ENCODE measurements around the gene CDKAL1.
A peak's percentile ranks its signal among the peaks of the same experiment; 100 is the strongest.

The CDKAL1 gene

GRCh38 chr6:21158149-21158548, 623.9 kb downstream of the CDKAL1 start:
- no peak for DNase-seq

GRCh38 chr6:21158873-21159272, 624.6 kb downstream of the CDKAL1 start:
- DNase-seq = no peak

GRCh38 chr6:21159465-21159864, 625.2 kb downstream of the CDKAL1 start:
- DNase-seq = no peak

GRCh38 chr6:21161707-21162106, 627.5 kb downstream of the CDKAL1 start:
- no peak for DNase-seq

GRCh38 chr6:21163110-21163837, 629.0 kb downstream of the CDKAL1 start:
- DNase-seq = no peak

GRCh38 chr6:21163838-21164180, 629.6 kb downstream of the CDKAL1 start:
- no peak for DNase-seq

GRCh38 chr6:21164768-21165326, 630.6 kb downstream of the CDKAL1 start:
- no peak for DNase-seq

- no peak for DNase-seq
Measured at GRCh38 chr6:21166754-21167153, 632.5 kb downstream of the CDKAL1 start.

- DNase-seq = no peak
Measured at GRCh38 chr6:21167790-21168189, 633.5 kb downstream of the CDKAL1 start.

GRCh38 chr6:21171801-21172200, 637.5 kb downstream of the CDKAL1 start:
- no peak for DNase-seq

GRCh38 chr6:21173031-21173430, 638.8 kb downstream of the CDKAL1 start:
- no peak for DNase-seq

GRCh38 chr6:21173678-21174077, 639.4 kb downstream of the CDKAL1 start:
- DNase-seq = no peak

- DNase-seq = no peak
Measured at GRCh38 chr6:21176197-21176596, 641.9 kb downstream of the CDKAL1 start.

GRCh38 chr6:21180155-21180554, 645.9 kb downstream of the CDKAL1 start:
- no peak for DNase-seq

GRCh38 chr6:21180800-21181337, 646.6 kb downstream of the CDKAL1 start:
- DNase-seq = no peak

GRCh38 chr6:21181866-21182265, 647.6 kb downstream of the CDKAL1 start:
- no peak for DNase-seq

- DNase-seq = no peak
Measured at GRCh38 chr6:21182589-21182988, 648.3 kb downstream of the CDKAL1 start.

- peak; percentile 87 for DNase-seq
Measured at GRCh38 chr6:21185861-21186478, 651.7 kb downstream of the CDKAL1 start.

GRCh38 chr6:21186479-21187055, 652.3 kb downstream of the CDKAL1 start:
- DNase-seq = no peak

- DNase-seq = no peak
Measured at GRCh38 chr6:21187485-21187884, 653.2 kb downstream of the CDKAL1 start.

- no peak for DNase-seq
Measured at GRCh38 chr6:21188505-21189223, 654.4 kb downstream of the CDKAL1 start.

- no peak for DNase-seq
Measured at GRCh38 chr6:21189759-21190158, 655.5 kb downstream of the CDKAL1 start.

GRCh38 chr6:21190701-21191100, 656.4 kb downstream of the CDKAL1 start:
- no peak for DNase-seq

Measured in NCI-H187 treated with DMSO at 0.1 percent for 48 hours (cell line).